ENCODE data around the gene AATK.

Gene AATK

GRCh38 chr17:81178136-81179091, 12.4 kb upstream of the AATK start:
- no peak overlapping the region for H2BK12ac ChIP-seq (ENCODE audit: low read length in 2 of 2)
- no peak for DNase-seq
- H3K9me3 ChIP-seq (ENCODE audit: control insufficient read depth, low read length) = peaks cover 6% of the 10 kb centered on the region
- no peak overlapping the region for H3K4ac ChIP-seq (ENCODE audit: low read depth in 1 of 2, low read length in 2 of 2)
- no peaks in the 10 kb centered on the region for H3K79me1 ChIP-seq (replicated peaks; ENCODE audit: low read length, poor library complexity, severe bottlenecking)
- no peak overlapping the region for H3K9ac ChIP-seq (ENCODE audit: low read length)
- WGBS = 91% methylated on average over 23 of the region's 25 CpGs
- H2BK15ac ChIP-seq (ENCODE audit: low read depth, poor library complexity, severe bottlenecking) = peak overlapping the region; percentile 26
- no peak overlapping the region for H2AFZ ChIP-seq (ENCODE audit: low read depth, low read length)
- H3K4me2 ChIP-seq (ENCODE audit: low read length, poor library complexity, severe bottlenecking) = no peak overlapping the region
- no peak overlapping the region for H2BK120ac ChIP-seq (ENCODE audit: low read depth, low read length)
- no peak overlapping the region for H3K4me3 ChIP-seq (ENCODE audit: insufficient read depth in 1 of 2, low read depth in 1 of 2, low read length in 2 of 2)
- H3K23ac ChIP-seq (ENCODE audit: low read length in 2 of 2) = no peak overlapping the region
- H3K4me1 ChIP-seq (ENCODE audit: control insufficient read depth, insufficient read depth, low read depth, low read length) = peaks cover 3% of the 10 kb centered on the region
- H3K36me3 ChIP-seq (ENCODE audit: control insufficient read depth in 1 of 2, insufficient read depth in 2 of 2, low read depth in 1 of 2, low read length in 2 of 2) = no peaks in the 10 kb centered on the region
- H3K18ac ChIP-seq (ENCODE audit: low read depth in 1 of 2, low read length in 2 of 2) = no peak overlapping the region
- H3K14ac ChIP-seq (ENCODE audit: low read length in 2 of 2) = no peak overlapping the region
- H4K91ac ChIP-seq (ENCODE audit: low read length) = no peak overlapping the region
- no peak overlapping the region for H2BK5ac ChIP-seq (ENCODE audit: low read depth, low read length, poor library complexity, severe bottlenecking)
- no peak overlapping the region for H4K8ac ChIP-seq (ENCODE audit: low read length)
- H3K27me3 ChIP-seq (ENCODE audit: control insufficient read depth in 1 of 2, insufficient read depth in 1 of 2, low read length in 2 of 2) = peaks cover 7 to 17% of the 10 kb centered on the region in 2 experiments
- H2AK5ac ChIP-seq (ENCODE audit: low read length, severe bottlenecking) = no peak overlapping the region
- H3K27ac ChIP-seq (ENCODE audit: low read length, poor library complexity, severe bottlenecking) = no peak overlapping the region

DNA sequence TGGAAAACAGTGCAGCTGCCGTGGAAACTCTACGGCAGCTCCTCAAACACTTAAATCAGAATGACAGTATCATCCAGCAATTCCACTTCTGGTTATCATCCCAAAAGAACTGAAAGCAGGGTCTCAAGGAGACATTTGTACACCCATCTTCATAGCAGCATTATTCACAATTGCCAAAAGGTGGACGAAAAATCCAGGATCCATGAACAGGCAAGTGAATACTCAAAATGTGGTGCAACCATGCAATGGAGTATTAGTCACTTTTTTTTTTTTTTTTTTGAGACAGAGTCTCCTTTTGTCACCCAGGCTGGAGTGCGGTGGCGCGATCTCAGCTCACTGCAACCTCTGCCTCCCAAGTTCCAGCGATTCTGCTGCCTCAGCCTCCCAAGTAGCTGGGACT, 10.6 kb upstream of the AATK start:
- H3K36me3 ChIP-seq (ENCODE audit: control insufficient read depth in 1 of 2, insufficient read depth in 2 of 2, low read depth in 1 of 2, low read length in 2 of 2) = no peaks in the 10 kb centered on the region
- H3K4ac ChIP-seq (ENCODE audit: low read depth in 1 of 2, low read length in 2 of 2) = no peak overlapping the region
- no peak for DNase-seq
- no peak overlapping the region for H3K18ac ChIP-seq (ENCODE audit: low read depth in 1 of 2, low read length in 2 of 2)
- no peak overlapping the region for H2BK15ac ChIP-seq (ENCODE audit: low read depth, poor library complexity, severe bottlenecking)
- H2BK5ac ChIP-seq (ENCODE audit: low read depth, low read length, poor library complexity, severe bottlenecking) = no peak overlapping the region
- H3K4me2 ChIP-seq (ENCODE audit: low read length, poor library complexity, severe bottlenecking) = no peak overlapping the region
- H3K14ac ChIP-seq (ENCODE audit: low read length in 2 of 2) = no peak overlapping the region
- H3K27me3 ChIP-seq (ENCODE audit: control insufficient read depth in 1 of 2, insufficient read depth in 1 of 2, low read length in 2 of 2) = peaks cover 4 to 14% of the 10 kb centered on the region in 2 experiments
- peaks cover 5% of the 10 kb centered on the region for H3K4me1 ChIP-seq (ENCODE audit: control insufficient read depth, insufficient read depth, low read depth, low read length)
- no peak overlapping the region for H2BK12ac ChIP-seq (ENCODE audit: low read length in 2 of 2)
- H3K23ac ChIP-seq (ENCODE audit: low read length in 2 of 2) = no peak overlapping the region
- no peak overlapping the region for H4K8ac ChIP-seq (ENCODE audit: low read length)
- H3K27ac ChIP-seq (ENCODE audit: low read length, poor library complexity, severe bottlenecking) = no peak overlapping the region
- no peak overlapping the region for H2AFZ ChIP-seq (ENCODE audit: low read depth, low read length)
- H3K79me1 ChIP-seq (replicated peaks; ENCODE audit: low read length, poor library complexity, severe bottlenecking) = no peaks in the 10 kb centered on the region
- no peak overlapping the region for H2BK120ac ChIP-seq (ENCODE audit: low read depth, low read length)
- no peak overlapping the region for H2AK5ac ChIP-seq (ENCODE audit: low read length, severe bottlenecking)
- peaks cover 6% of the 10 kb centered on the region for H3K9me3 ChIP-seq (ENCODE audit: control insufficient read depth, low read length)
- WGBS = 97% methylated on average over 7 of the region's 7 CpGs
- H4K91ac ChIP-seq (ENCODE audit: low read length) = no peak overlapping the region
- no peak overlapping the region for H3K4me3 ChIP-seq (ENCODE audit: insufficient read depth in 1 of 2, low read depth in 1 of 2, low read length in 2 of 2)
- H3K9ac ChIP-seq (ENCODE audit: low read length) = no peak overlapping the region

GRCh38 chr17:81173762-81174155, 7.7 kb upstream of the AATK start:
- H3K27ac ChIP-seq (ENCODE audit: low read length, poor library complexity, severe bottlenecking) = no peak overlapping the region
- no peak overlapping the region for H2AFZ ChIP-seq (ENCODE audit: low read depth, low read length)
- no peak overlapping the region for H2BK12ac ChIP-seq (ENCODE audit: low read length in 2 of 2)
- WGBS = 93% methylated on average over 1 of the region's 1 CpG
- H2AK5ac ChIP-seq (ENCODE audit: low read length, severe bottlenecking) = no peak overlapping the region
- DNase-seq = no peak
- H2BK120ac ChIP-seq (ENCODE audit: low read depth, low read length) = no peak overlapping the region
- H3K4me3 ChIP-seq (ENCODE audit: insufficient read depth in 1 of 2, low read depth in 1 of 2, low read length in 2 of 2) = no peak overlapping the region
- no peaks in the 10 kb centered on the region for H3K79me1 ChIP-seq (replicated peaks; ENCODE audit: low read length, poor library complexity, severe bottlenecking)
- H3K9ac ChIP-seq (ENCODE audit: low read length) = no peak overlapping the region
- no peak overlapping the region for H3K18ac ChIP-seq (ENCODE audit: low read depth in 1 of 2, low read length in 2 of 2)
- peaks cover 6% of the 10 kb centered on the region for H3K9me3 ChIP-seq (ENCODE audit: control insufficient read depth, low read length)
- no peak overlapping the region for H3K4ac ChIP-seq (ENCODE audit: low read depth in 1 of 2, low read length in 2 of 2)
- H3K4me1 ChIP-seq (ENCODE audit: control insufficient read depth, insufficient read depth, low read depth, low read length) = peaks cover 2% of the 10 kb centered on the region
- no peak overlapping the region for H2BK5ac ChIP-seq (ENCODE audit: low read depth, low read length, poor library complexity, severe bottlenecking)
- H4K8ac ChIP-seq (ENCODE audit: low read length) = no peak overlapping the region
- H3K4me2 ChIP-seq (ENCODE audit: low read length, poor library complexity, severe bottlenecking) = no peak overlapping the region
- H3K36me3 ChIP-seq (ENCODE audit: control insufficient read depth in 1 of 2, insufficient read depth in 2 of 2, low read depth in 1 of 2, low read length in 2 of 2) = no peaks in the 10 kb centered on the region
- H3K27me3 ChIP-seq (ENCODE audit: control insufficient read depth in 1 of 2, insufficient read depth in 1 of 2, low read length in 2 of 2) = peaks cover 3 to 16% of the 10 kb centered on the region in 2 experiments
- H3K14ac ChIP-seq (ENCODE audit: low read length in 2 of 2) = no peak overlapping the region
- H3K23ac ChIP-seq (ENCODE audit: low read length in 2 of 2) = no peak overlapping the region
- H2BK15ac ChIP-seq (ENCODE audit: low read depth, poor library complexity, severe bottlenecking) = no peak overlapping the region
- H4K91ac ChIP-seq (ENCODE audit: low read length) = no peak overlapping the region

- Histone ChIP-seq H3K4me1 (ENCODE audit: control insufficient read depth, insufficient read depth, low read depth, low read length) (peaks cover 2% of the 10 kb centered on the region), H2BK5ac (ENCODE audit: low read depth, low read length, poor library complexity, severe bottlenecking) (no peak overlapping the region), H2BK15ac (ENCODE audit: low read depth, poor library complexity, severe bottlenecking) (no peak overlapping the region), H3K23ac (ENCODE audit: low read length in 2 of 2) (no peak overlapping the region), H2BK12ac (ENCODE audit: low read length in 2 of 2) (no peak overlapping the region), H2AK5ac (ENCODE audit: low read length, severe bottlenecking) (no peak overlapping the region), H3K4me2 (ENCODE audit: low read length, poor library complexity, severe bottlenecking) (no peak overlapping the region), H3K9ac (ENCODE audit: low read length) (no peak overlapping the region), H3K36me3 (ENCODE audit: control insufficient read depth in 1 of 2, insufficient read depth in 2 of 2, low read depth in 1 of 2, low read length in 2 of 2) (no peaks in the 10 kb centered on the region), H4K8ac (ENCODE audit: low read length) (no peak overlapping the region), H3K27ac (ENCODE audit: low read length, poor library complexity, severe bottlenecking) (no peak overlapping the region), H3K14ac (ENCODE audit: low read length in 2 of 2) (no peak overlapping the region), H4K91ac (ENCODE audit: low read length) (no peak overlapping the region), H3K4ac (ENCODE audit: low read depth in 1 of 2, low read length in 2 of 2) (no peak overlapping the region), H3K4me3 (ENCODE audit: insufficient read depth in 1 of 2, low read depth in 1 of 2, low read length in 2 of 2) (no peak overlapping the region), H2AFZ (ENCODE audit: low read depth, low read length) (no peak overlapping the region), H2BK120ac (ENCODE audit: low read depth, low read length) (no peak overlapping the region), H3K27me3 (ENCODE audit: control insufficient read depth in 1 of 2, insufficient read depth in 1 of 2, low read length in 2 of 2) (peaks cover 8 to 21% of the 10 kb centered on the region in 2 experiments), H3K18ac (ENCODE audit: low read depth in 1 of 2, low read length in 2 of 2) (no peak overlapping the region), H3K79me1 (replicated peaks; ENCODE audit: low read length, poor library complexity, severe bottlenecking) (no peaks in the 10 kb centered on the region), H3K9me3 (ENCODE audit: control insufficient read depth, low read length) (peaks cover 6% of the 10 kb centered on the region)
- 91% methylated on average over 11 of the region's 11 CpGs for WGBS
- no peak for DNase-seq
These were observed 7.2 kb upstream of the AATK start for GRCh38 chr17:81173052-81173761.

All from mesenchymal stem cell (in vitro differentiated cells and primary cell).